HEK293 (cell line): ENCODE measurements around the gene BATF3.

Experiments used
- CTCF ChIP-seq: fragments of 450-650 bp; formaldehyde crosslinking; IDR thresholded peaks from 2 replicates; pipeline ENCODE4 v1.5.1; 2016; ENCODE audit warnings: missing biosample characterization, missing genetic modification characterization
- ZBTB17 ChIP-seq: fragments of 450-650 bp; formaldehyde crosslinking; IDR thresholded peaks from 2 replicates; pipeline ENCODE4 v1.5.1; 2016; ENCODE audit warnings: missing biosample characterization, missing genetic modification characterization
- ZNF830 ChIP-seq: fragments of 450-650 bp; IDR thresholded peaks from 2 replicates; pipeline ENCODE4 v1.5.0; 2018; ENCODE audit warnings: missing biosample characterization, missing genetic modification characterization, low read depth, mild to moderate bottlenecking, moderate library complexity
- TF ChIP-seq, protein P1 (sequence below): sonication (generic); formaldehyde crosslinking; IDR thresholded peaks from 2 replicates; pipeline ENCODE4 v1.8.1; 2022; ENCODE audit warnings: mild to moderate bottlenecking, moderate library complexity, missing genetic modification reagents

DNA sequence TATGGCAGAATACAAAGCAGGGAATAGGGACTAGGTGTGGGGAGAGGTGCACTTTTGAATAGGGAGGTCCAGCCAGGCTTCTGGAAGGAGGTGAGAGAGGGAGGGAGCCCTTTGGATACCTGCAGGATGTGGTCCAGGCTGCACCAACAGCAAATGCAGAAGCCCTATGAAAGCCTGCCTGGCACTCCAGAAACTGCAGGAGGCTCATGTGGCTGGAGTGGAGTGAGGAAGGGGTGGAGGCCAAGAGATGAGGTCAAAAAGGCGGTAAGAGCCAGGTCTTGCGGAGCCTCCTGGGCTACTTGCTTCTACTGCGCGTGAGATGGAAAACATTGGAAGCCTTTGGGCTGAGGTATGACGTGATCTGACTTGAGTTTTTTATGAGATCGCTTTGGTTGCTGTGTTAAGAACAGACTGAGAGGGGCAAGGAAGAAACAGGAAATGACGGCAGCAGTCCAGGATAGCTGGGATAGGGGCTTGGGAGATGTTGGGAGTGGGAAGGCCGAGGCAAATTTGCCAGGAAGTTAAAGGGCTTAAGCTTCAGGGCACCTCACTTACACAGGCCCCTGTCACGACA is 4.4 kb upstream of the BATF3 start:
- TF ChIP-seq ZNF830 = no peak
- no peak for TF ChIP-seq CTCF
- TF ChIP-seq, protein P1, sequence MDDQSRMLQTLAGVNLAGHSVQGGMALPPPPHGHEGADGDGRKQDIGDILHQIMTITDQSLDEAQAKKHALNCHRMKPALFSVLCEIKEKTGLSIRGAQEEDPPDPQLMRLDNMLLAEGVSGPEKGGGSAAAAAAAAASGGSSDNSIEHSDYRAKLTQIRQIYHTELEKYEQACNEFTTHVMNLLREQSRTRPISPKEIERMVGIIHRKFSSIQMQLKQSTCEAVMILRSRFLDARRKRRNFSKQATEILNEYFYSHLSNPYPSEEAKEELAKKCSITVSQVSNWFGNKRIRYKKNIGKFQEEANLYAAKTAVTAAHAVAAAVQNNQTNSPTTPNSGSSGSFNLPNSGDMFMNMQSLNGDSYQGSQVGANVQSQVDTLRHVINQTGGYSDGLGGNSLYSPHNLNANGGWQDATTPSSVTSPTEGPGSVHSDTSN (CRISPR knock-in tag) = no peak
- no peak for TF ChIP-seq ZBTB17
